GM12878 (cell line): Measurements from ENCODE around the gene PPIE. TPM values are rescaled to one million over a fixed set of nuclear protein-coding genes. Genes with fewer than 3 reads are reported as not detected.

Experiments used
- ATAC-seq: fragments of 200-7000 bp; cut with Tn5 transposase; 3 replicates; pipeline ENCODE4 v1.9.1; 2020; ENCODE audit warnings: mild to moderate bottlenecking, moderate library complexity
- BruUV-seq: library from RNA; stranded (reverse); fragments of 400-500 nt; replicated peaks from 2 replicates; lab custom pipeline; 2021; lab: Mats Ljungman, UMichigan
- CTCF ChIA-PET: fragments of 300-600 bp; sonication (Branson Sonifier 250); formaldehyde crosslinking; extraction: SDS; loops from one replicate; lab custom pipeline; 2021; ENCODE audit warnings: inconsistent platforms; lab: Yijun Ruan, JAX
- POLR2A ChIA-PET: fragments of 350-600 bp; formaldehyde crosslinking; extraction: SDS; loops from one replicate; lab custom pipeline; 2021; ENCODE audit warnings: inconsistent platforms; lab: Charles Lee
- RAD21 ChIA-PET: fragments of 300-600 bp; sonication (Branson Sonifier 250); formaldehyde crosslinking; loops from one replicate; lab custom pipeline; 2023; ENCODE audit warnings: antibody characterized with exemption; ENCODE audit not compliant: unreplicated experiment; lab: Charles Lee
- SMC1A ChIA-PET: fragments of 300-600 bp; sonication (Branson Sonifier 250); formaldehyde crosslinking; loops from one replicate; lab custom pipeline; 2023; ENCODE audit not compliant: unreplicated experiment, uncharacterized antibody; lab: Charles Lee
- DNase-seq: peaks from one replicate; pipeline ENCODE4 v3.0.0-alpha.2; 2011; ENCODE audit warnings: low read depth, low spot score
- FAIRE-seq: peaks from 3 replicates; lab custom pipeline; 2011; peaks lifted over from hg19 to GRCh38; lab: Jason Lieb, UNC
- H2AFZ ChIP-seq: 2 replicates; pipeline ENCODE4 v1.6.0; 2011; ENCODE audit warnings: low read depth, low read length, control low read depth; ENCODE audit not compliant: control insufficient read depth
- H3K27ac ChIP-seq: 2 replicates; pipeline ENCODE4 v1.5.1; 2011; ENCODE audit warnings: control low read depth; ENCODE audit not compliant: control insufficient read depth, insufficient read depth
- H3K27me3 ChIP-seq, 2 experiments: replicated peaks in 1 of 2; 2 replicates each; pipeline versions ENCODE4 v1.6.0 to v1.6.1; 2011; ENCODE audit warnings: low read length in 1 of 2; ENCODE audit not compliant: control insufficient read depth in 2 of 2, insufficient read depth in 2 of 2
- H3K36me3 ChIP-seq, 2 experiments: 2 replicates each; pipeline ENCODE4 v1.5.1; 2011; ENCODE audit warnings: low read length in 1 of 2; ENCODE audit not compliant: control insufficient read depth in 2 of 2, insufficient read depth in 2 of 2
- H3K4me1 ChIP-seq: 2 replicates; pipeline ENCODE4 v1.6.1; 2011; ENCODE audit warnings: mild to moderate bottlenecking, low read length, moderate library complexity, mixed read lengths; ENCODE audit not compliant: control insufficient read depth, insufficient read depth
- H3K4me2 ChIP-seq: 2 replicates; pipeline ENCODE4 v1.6.0; 2011; ENCODE audit warnings: control low read depth; ENCODE audit not compliant: control insufficient read depth, insufficient read depth
- H3K4me3 ChIP-seq: fragments of 200-600 bp; sonication (generic); 2 replicates; pipeline ENCODE4 v1.5.1; 2016
- H3K79me2 ChIP-seq: 2 replicates; pipeline ENCODE4 v1.6.0; 2011; ENCODE audit warnings: low read length; ENCODE audit not compliant: control insufficient read depth, insufficient read depth
- H3K9ac ChIP-seq: 2 replicates; pipeline ENCODE4 v1.8.0; 2011; ENCODE audit warnings: low read length, control low read depth, mixed read lengths; ENCODE audit not compliant: control insufficient read depth, insufficient read depth
- H3K9me3 ChIP-seq: replicated peaks from 3 replicates; pipeline ENCODE4 v1.5.1; 2011; ENCODE audit warnings: mild to moderate bottlenecking, low read length; ENCODE audit not compliant: control insufficient read depth, insufficient read depth
- H4K20me1 ChIP-seq: 2 replicates; pipeline ENCODE4 v1.6.0; 2011; ENCODE audit not compliant: control insufficient read depth, insufficient read depth
- BCL11A ChIP-seq: IDR thresholded peaks from 2 replicates; pipeline ENCODE4 v1.6.1; 2011; ENCODE audit warnings: low read depth, low read length
- CBX3 ChIP-seq: fragments of 200-600 bp; sonication (generic); IDR thresholded peaks from 2 replicates; pipeline ENCODE4 v1.6.1; 2016; ENCODE audit warnings: low read depth, borderline replicate concordance
- CEBPB ChIP-seq, 2 experiments: fragments of 150-350 bp in 1 of 2; IDR thresholded peaks; 2 replicates each; pipeline ENCODE4 v1.6.1; 2012 to 2014; ENCODE audit warnings: low read depth in 2 of 2, low read length in 2 of 2, borderline replicate concordance in 1 of 2, inconsistent platforms in 1 of 2
- CREB1 ChIP-seq: IDR thresholded peaks from 2 replicates; pipeline ENCODE4 v1.6.1; 2012; ENCODE audit warnings: low read depth, mild to moderate bottlenecking, inconsistent platforms
- ETV6 ChIP-seq, 2 experiments: fragments of 450-650 bp in 1 of 2; IDR thresholded peaks in 1 of 2; conservative IDR thresholded peaks in 1 of 2; 2 replicates each; pipeline ENCODE4 v1.6.1; 2014; ENCODE audit warnings: antibody characterized with exemption in 1 of 2, borderline replicate concordance in 1 of 2, low read depth in 1 of 2, mild to moderate bottlenecking in 1 of 2, moderate library complexity in 1 of 2
- IKZF2 ChIP-seq, 2 experiments: fragments of 450-650 bp; IDR thresholded peaks; 2 replicates each; pipeline ENCODE4 v1.6.1; 2017; ENCODE audit warnings: mild to moderate bottlenecking in 2 of 2, moderate library complexity in 2 of 2
- MLLT1 ChIP-seq: fragments of 450-650 bp; IDR thresholded peaks from 2 replicates; pipeline ENCODE4 v1.6.1; 2016; ENCODE audit warnings: mild to moderate bottlenecking
- NFXL1 ChIP-seq: fragments of 450-650 bp; IDR thresholded peaks from 2 replicates; pipeline ENCODE4 v1.6.1; 2017; ENCODE audit warnings: antibody characterized with exemption, mild to moderate bottlenecking, borderline replicate concordance
- TARDBP ChIP-seq: IDR thresholded peaks from 2 replicates; pipeline ENCODE4 v1.6.1; 2016; ENCODE audit warnings: borderline replicate concordance
- YY1 ChIP-seq: IDR thresholded peaks from 2 replicates; pipeline ENCODE4 v1.6.1; 2011; ENCODE audit warnings: low read depth, mild to moderate bottlenecking, low read length
- ZNF207 ChIP-seq: fragments of 450-650 bp; IDR thresholded peaks from 2 replicates; pipeline ENCODE4 v1.6.1; 2014; ENCODE audit warnings: antibody characterized with exemption, mild to moderate bottlenecking, borderline replicate concordance
- WGBS: methylation state at CpG from one replicate; pipeline ENCODE4 v1.1.6; 2016; ENCODE audit warnings: low lambda C conversion rate; ENCODE audit not compliant: insufficient replicate concordance, insufficient coverage; ENCODE audit errors: missing lambda C conversion rate; 5-methylcytosine and 5-hydroxymethylcytosine counted together
- in situ Hi-C: fragments of 300-500 bp; cut with MboI; formaldehyde crosslinking; loops from 9 replicates; pipeline ENCODE4 v1.14.3; 2018; ENCODE audit warnings: mixed read lengths
- intact Hi-C: fragments of 100-400 bp; cut with micrococcal nuclease; formaldehyde crosslinking; loops from one replicate; pipeline ENCODE4 v1.14.2; 2022; ENCODE audit not compliant: unreplicated experiment
- polyA plus RNA-seq, 11 experiments: library from polyadenylated mRNA; depleted of rRNA in 4 of 11; unstranded in 6 of 11; stranded (reverse) in 5 of 11; fragments of >200 nt; fragmentation: Nextera tagmentation in 4 of 11; fragmentation: Illumina TruSeq in 1 of 11; extraction: Ambion mirVana in 4 of 11; extraction: Trizol in 1 of 11; gene quantifications; 1 replicate in 1 of 11; 2 replicates in 10 of 11; pipeline versions ENCODE4 v1.2.1 to v1.2.3, GENCODE V29; 2011 to 2016; ENCODE audit warnings: inconsistent platforms in 2 of 11, missing spikeins in 2 of 11, low read depth in 1 of 11
- total RNA-seq, 4 experiments: library from RNA; depleted of rRNA in 3 of 4; stranded (reverse); fragments of >200 nt in 3 of 4; fragmentation: Illumina TruSeq in 1 of 4; extraction: Trizol in 1 of 4; gene quantifications; 2 replicates each; pipeline versions ENCODE4 v1.2.1 to v1.2.3, GENCODE V29; 2013 to 2021

Gene PPIE
- total and polyA plus RNA-seq, 10 of the 15 experiments (the other 5 are each of a cell fraction or from before 2014, with no cell fraction given): 36.6 to 163 (median 70.1) TPM

- 64% methylated on average over 4 of the region's 4 CpGs for WGBS
- Histone ChIP-seq H3K27ac (0 out of 2 replicates have a peak overlapping the region, but pooled peaks have one; percentile 22), H4K20me1 (no peaks in the 10 kb centered on the region), H3K9ac (no peak overlapping the region), H3K9me3 (no peaks in the 10 kb centered on the region), H2AFZ (no peak overlapping the region), H3K36me3 (no peaks in the 10 kb centered on the region), H3K4me3 (no peak overlapping the region), H3K4me1 (peaks cover 13% of the 10 kb centered on the region), H3K79me2 (no peaks in the 10 kb centered on the region), H3K27me3 (no peaks in the 10 kb centered on the region), H3K4me2 (no peak overlapping the region)
- ChIA-PET SMC1A (no interaction called here), POLR2A (interaction anchor here (0.9 kb wide), 1 partner anchor 9 kb away, joined by 3 read pairs; no protein-coding TSS in a partner anchor), CTCF (interaction anchor here (1.4 to 1.7 kb wide), 2 partner anchors 22 to 23 kb away, joined by 4 to 5 read pairs; no protein-coding TSS in a partner anchor), RAD21 (no interaction called here)
- in situ Hi-C loops: no loop called here
- DNase-seq: no peak
- FAIRE-seq: no peak
- intact Hi-C loops: no loop called here
- TF ChIP-seq BCL11A: no peak
- no peak for TF ChIP-seq ZNF207
- TF ChIP-seq TARDBP: no peak
- no peak for TF ChIP-seq NFXL1
- no peak for TF ChIP-seq CEBPB (IDR thresholded peaks at IDR 0.05; ENCODE audit: borderline replicate concordance in 1 of 2, low read depth in 2 of 2, low read length in 2 of 2)
- no peak for TF ChIP-seq YY1
- no peak for TF ChIP-seq CBX3
- no peak for TF ChIP-seq MLLT1
- no peak for TF ChIP-seq IKZF2 (IDR thresholded peaks at IDR 0.05)
- no peak for TF ChIP-seq CREB1
- no peak for TF ChIP-seq ETV6 (conservative IDR thresholded peaks at IDR 0.05 in 1 of 2, IDR thresholded peaks at IDR 0.05 in 1 of 2; ENCODE audit: borderline replicate concordance in 1 of 2, low read depth in 1 of 2)
- ATAC-seq: no peak
- no TSS peak for BruUV-seq
Observed at GRCh38 chr1:39776886-39777285, 38.2 kb downstream of the PPIE start.
